ENCODE data around the gene ALS2CL.

DNA sequence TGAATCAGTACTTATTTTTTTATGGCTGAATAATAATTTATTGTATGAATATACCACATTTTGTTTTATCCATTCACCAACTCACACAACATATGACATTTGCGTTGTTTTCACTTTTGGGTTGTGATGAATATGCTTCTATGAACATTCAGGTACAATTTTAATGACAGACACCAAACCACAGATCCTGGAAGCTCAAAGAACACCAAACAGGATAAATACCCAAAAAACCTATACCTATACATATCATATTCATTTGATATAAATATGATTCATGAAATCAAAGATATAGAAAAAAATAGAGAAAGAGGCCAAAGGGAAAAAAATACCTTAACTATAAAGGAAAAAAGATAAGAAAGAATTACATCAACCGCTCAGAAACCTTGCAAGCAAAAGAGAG is 45.4 kb downstream of the ALS2CL start:
- TF ChIP-seq CTCF (IDR thresholded peaks at IDR 0.05) (no peak), EP300 (IDR thresholded peaks at IDR 0.05) (no peak)

Data from ovary (tissue), 3 donors.